Measurements from ENCODE around the gene DGUOK. TPM values are rescaled to one million over a fixed set of nuclear protein-coding genes. Genes with fewer than 3 reads are reported as not detected.

The DGUOK gene
- total RNA-seq, 1 experiment from 2014 or later, result 70.7 TPM

GRCh38 chr2:73962798-73963197, 36.1 kb downstream of the DGUOK start:
- TF ChIP-seq CTCF (IDR thresholded peaks at IDR 0.05; ENCODE audit: insufficient read depth in 1 of 2, low read depth in 1 of 2, low read length in 1 of 2, severe bottlenecking in 1 of 2, unreplicated experiment in 1 of 2), result no peak
- Mint-ChIP-seq H3K36me3 (ENCODE audit: insufficient read depth, unreplicated experiment) (peaks cover 19% of the 10 kb centered on the region), H3K9me3 (ENCODE audit: unreplicated experiment) (peaks cover 10% of the 10 kb centered on the region), H3K27me3 (ENCODE audit: insufficient read depth, unreplicated experiment) (no peaks in the 10 kb centered on the region), H3K27ac (ENCODE audit: unreplicated experiment) (no peak overlapping the region), H3K4me1 (ENCODE audit: low read depth, unreplicated experiment) (no peaks in the 10 kb centered on the region), H3K4me3 (ENCODE audit: unreplicated experiment) (no peak overlapping the region)
- Histone ChIP-seq H3K36me3 (ENCODE audit: control insufficient read depth, insufficient read depth, low read length) (no peaks in the 10 kb centered on the region; the same call in 1 of the 2 replicates), H3K4me3 (ENCODE audit: low read depth, low read length) (no peak overlapping the region), H3K4me1 (peaks cover 12% of the 10 kb centered on the region), H3K27me3 (replicated peaks; ENCODE audit: control insufficient read depth, insufficient read depth, low read length) (no peaks in the 10 kb centered on the region), H3K9me3 (0 out of 2 replicates have a peak, but pooled peaks cover 4% of the 10 kb centered on the region)
- no peak for DNase-seq
- CTCF ChIA-PET, result no interaction called here
- POLR2A ChIA-PET, result no interaction called here
- intact Hi-C loops (cut with micrococcal nuclease; ENCODE audit: unreplicated experiment), result no loop called here
- no TSS peak for BruUV-seq (replicated peaks)

DNA sequence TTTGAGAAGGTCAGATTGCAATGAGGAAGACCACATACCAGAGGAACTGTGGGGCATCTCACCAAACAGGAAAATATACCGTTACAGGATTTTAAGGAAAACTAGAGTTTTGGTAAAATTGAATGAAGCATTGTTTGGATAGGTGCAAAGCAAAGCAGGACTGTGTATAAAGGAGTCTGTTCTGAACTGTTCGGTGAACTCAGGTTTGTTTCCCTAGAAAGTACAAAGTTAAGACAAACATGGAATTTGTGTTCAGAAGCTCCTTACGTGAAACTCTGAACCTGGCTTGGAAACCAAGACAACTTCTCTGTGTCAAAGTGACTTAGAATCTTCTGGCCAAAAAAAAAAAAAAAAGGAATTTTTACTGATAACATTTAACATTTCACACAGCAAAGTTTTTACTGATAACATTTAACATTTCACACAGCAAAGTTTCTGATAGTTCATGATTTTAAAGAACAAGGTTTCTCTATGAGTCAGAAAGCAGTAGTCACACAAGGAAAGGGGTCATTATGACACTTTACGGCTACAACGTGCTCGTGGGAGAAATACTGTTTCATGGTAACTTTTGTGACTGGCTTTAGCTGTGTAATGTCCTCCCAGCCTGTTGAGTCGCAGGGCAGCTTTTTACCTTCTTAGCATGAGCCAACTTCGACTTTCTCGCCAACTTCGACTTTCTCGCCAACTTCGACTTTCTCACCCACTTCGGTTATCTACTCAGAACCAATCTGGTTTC, 36.9 kb downstream of the DGUOK start:
- DNase-seq, result no peak
- ChIA-PET CTCF (no interaction called here), POLR2A (interaction anchor here (1.0 kb wide), 1 partner anchor 27 kb away, joined by 3 read pairs; no protein-coding TSS in a partner anchor)
- TF ChIP-seq CTCF (IDR thresholded peaks at IDR 0.05; ENCODE audit: insufficient read depth in 1 of 2, low read depth in 1 of 2, low read length in 1 of 2, severe bottlenecking in 1 of 2, unreplicated experiment in 1 of 2), result no peak
- H3K4me3 Mint-ChIP-seq (ENCODE audit: unreplicated experiment), result no peak overlapping the region
- Histone ChIP-seq H3K4me1 (peaks cover 12% of the 10 kb centered on the region), H3K4me3 (ENCODE audit: low read depth, low read length) (no peak overlapping the region), H3K36me3 (ENCODE audit: control insufficient read depth, insufficient read depth, low read length) (no peaks in the 10 kb centered on the region; the same call in 1 of the 2 replicates), H3K27me3 (replicated peaks; ENCODE audit: control insufficient read depth, insufficient read depth, low read length) (no peaks in the 10 kb centered on the region), H3K9me3 (0 out of 2 replicates have a peak, but pooled peaks cover 4% of the 10 kb centered on the region)
- peaks cover 12% of the 10 kb centered on the region for H3K36me3 Mint-ChIP-seq (ENCODE audit: insufficient read depth, unreplicated experiment)
- intact Hi-C loops (cut with micrococcal nuclease; ENCODE audit: unreplicated experiment), result no loop called here
- H3K27ac Mint-ChIP-seq (ENCODE audit: unreplicated experiment), result no peak overlapping the region
- H3K4me1 Mint-ChIP-seq (ENCODE audit: low read depth, unreplicated experiment), result no peaks in the 10 kb centered on the region
- BruUV-seq (replicated peaks), result no TSS peak
- H3K27me3 Mint-ChIP-seq (ENCODE audit: insufficient read depth, unreplicated experiment), result peaks cover 3% of the 10 kb centered on the region
- H3K9me3 Mint-ChIP-seq (ENCODE audit: unreplicated experiment), result peaks cover 10% of the 10 kb centered on the region

DNA sequence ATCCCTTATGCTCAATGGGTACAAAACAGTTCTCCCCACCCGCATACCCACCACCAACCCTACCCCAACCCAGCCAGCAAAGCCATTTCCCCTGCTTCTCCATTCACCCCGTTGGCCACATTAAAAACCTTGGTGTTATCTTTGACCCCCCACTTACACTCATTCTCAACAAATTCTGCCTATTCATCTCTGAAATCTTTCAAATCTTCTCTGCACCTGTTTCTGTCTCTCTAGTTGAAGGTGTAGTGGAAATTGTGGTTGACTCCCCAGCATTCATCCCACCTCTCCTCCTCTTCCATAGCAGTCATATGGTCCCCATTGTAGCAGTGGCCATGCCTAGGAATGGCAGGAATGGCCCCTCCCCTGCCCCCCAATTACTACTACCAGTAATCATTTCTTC, 37.5 kb downstream of the DGUOK start:
- H3K9me3 ChIP-seq, result 0 out of 2 replicates have a peak, but pooled peaks cover 4% of the 10 kb centered on the region
- no peak for TF ChIP-seq CTCF (IDR thresholded peaks at IDR 0.05; ENCODE audit: insufficient read depth in 1 of 2, low read depth in 1 of 2, low read length in 1 of 2, severe bottlenecking in 1 of 2, unreplicated experiment in 1 of 2)
- intact Hi-C loops (cut with micrococcal nuclease; ENCODE audit: unreplicated experiment), result no loop called here
- no TSS peak for BruUV-seq (replicated peaks)
- DNase-seq, result no peak
- Mint-ChIP-seq H3K4me1 (ENCODE audit: low read depth, unreplicated experiment) (no peaks in the 10 kb centered on the region), H3K9me3 (ENCODE audit: unreplicated experiment) (peaks cover 10% of the 10 kb centered on the region), H3K27me3 (ENCODE audit: insufficient read depth, unreplicated experiment) (peaks cover 3% of the 10 kb centered on the region), H3K36me3 (ENCODE audit: insufficient read depth, unreplicated experiment) (peaks cover 8% of the 10 kb centered on the region), H3K27ac (ENCODE audit: unreplicated experiment) (no peak overlapping the region), H3K4me3 (ENCODE audit: unreplicated experiment) (no peak overlapping the region)
- no peak overlapping the region for H3K4me3 ChIP-seq (ENCODE audit: low read depth, low read length)
- ChIA-PET CTCF (no interaction called here), POLR2A (interaction anchor here (1.0 kb wide), 1 partner anchor 28 kb away, joined by 3 read pairs; no protein-coding TSS in a partner anchor)
- H3K4me1 ChIP-seq, result peaks cover 12% of the 10 kb centered on the region
- no peaks in the 10 kb centered on the region; the same call in 1 of the 2 replicates for H3K36me3 ChIP-seq (ENCODE audit: control insufficient read depth, insufficient read depth, low read length)
- no peaks in the 10 kb centered on the region for H3K27me3 ChIP-seq (replicated peaks; ENCODE audit: control insufficient read depth, insufficient read depth, low read length)
